Effector memory CD8-positive, alpha-beta T cell (primary cell): ENCODE data around the gene MORF4L1.

Source experiments
- ATAC-seq: fragments of 150-1000 bp; cut with Tn5 transposase; replicated peaks from 2 replicates; pipeline ENCODE4 v1.10.0; 2021; ENCODE audit warnings: mild to moderate bottlenecking, moderate library complexity
- DNase-seq, 3 experiments: peaks; one replicate each; pipeline ENCODE4 v3.0.0; 2021
- H3K27ac Mint-ChIP-seq, 2 donors: one replicate each; pipeline ENCODE4 v1.8.0; 2022; ENCODE audit warnings: mild to moderate bottlenecking in 2 of 2, mixed read lengths in 2 of 2, moderate library complexity in 2 of 2
- H3K27me3 Mint-ChIP-seq, 2 donors: one replicate each; pipeline ENCODE4 v1.8.0; 2022; ENCODE audit warnings: mixed read lengths in 2 of 2
- H3K36me3 Mint-ChIP-seq: one replicate; pipeline ENCODE4 v1.8.0; 2022; ENCODE audit warnings: mild to moderate bottlenecking, moderate library complexity, mixed read lengths; ENCODE audit not compliant: insufficient read depth
- H3K4me1 Mint-ChIP-seq, 2 donors: one replicate each; pipeline ENCODE4 v1.8.0; 2022; ENCODE audit warnings: low read depth in 2 of 2, mixed read lengths in 2 of 2
- H3K4me3 Mint-ChIP-seq, 2 donors: one replicate each; pipeline ENCODE4 v1.8.0; 2022; ENCODE audit warnings: mild to moderate bottlenecking in 2 of 2, mixed read lengths in 2 of 2, moderate library complexity in 2 of 2
- H3K9me3 Mint-ChIP-seq, 2 donors: one replicate each; pipeline ENCODE4 v1.8.0; 2022; ENCODE audit warnings: mixed read lengths in 2 of 2

The MORF4L1 gene

GRCh38 chr15:78943692-78944091 lies 71.0 kb downstream of the MORF4L1 start:
- no peaks in the 10 kb centered on the region for H3K9me3 Mint-ChIP-seq
- peak overlapping the region; percentile 81 to 93 for H3K4me3 Mint-ChIP-seq
- no peaks in the 10 kb centered on the region for H3K27me3 Mint-ChIP-seq
- H3K27ac Mint-ChIP-seq: peak overlapping the region; percentile 35 to 94
- H3K4me1 Mint-ChIP-seq: peaks cover 13 to 23% of the 10 kb centered on the region in 2 donors
- peaks cover 5% of the 10 kb centered on the region for H3K36me3 Mint-ChIP-seq
- DNase-seq (no peak), ATAC-seq (no peak)

GRCh38 chr15:78944202-78944625 lies 71.5 kb downstream of the MORF4L1 start:
- Mint-ChIP-seq H3K4me1 (peaks cover 9 to 20% of the 10 kb centered on the region in 2 donors), H3K27me3 (no peaks in the 10 kb centered on the region), H3K36me3 (peaks cover 3% of the 10 kb centered on the region), H3K4me3 (peak overlapping the region; percentile 81 to 93), H3K9me3 (no peaks in the 10 kb centered on the region), H3K27ac (peak overlapping the region; percentile 87 to 94)
- no peak for DNase-seq
- ATAC-seq: peak; percentile 11

- DNase-seq: peak; percentile 66 to 78 (median 72)
- peak within 1 kb of the TSS; percentile 81 to 93 for H3K4me3 Mint-ChIP-seq
- peak within 1 kb of the TSS; percentile 87 to 94 for H3K27ac Mint-ChIP-seq
- ATAC-seq: peak; percentile 91
- H3K36me3 Mint-ChIP-seq: no peaks in the 10 kb centered on the region
- no peaks in the 10 kb centered on the region for H3K27me3 Mint-ChIP-seq
- H3K4me1 Mint-ChIP-seq: peaks cover 6 to 16% of the 10 kb centered on the region in 2 donors
- no peaks in the 10 kb centered on the region for H3K9me3 Mint-ChIP-seq
Measured at GRCh38 chr15:78944669-78945407, 72.1 kb downstream of the MORF4L1 start, which contains the start of gene CTSH. Gene CTSH, minus strand, starts transcription at chr15:78945046. Its CDS starts 65 bp downstream, at chr15:78944981.

- Mint-ChIP-seq H3K36me3 (no peaks in the 10 kb centered on the region), H3K4me3 (peak overlapping the region; percentile 55 to 81), H3K9me3 (no peaks in the 10 kb centered on the region), H3K4me1 (peaks cover 12 to 19% of the 10 kb centered on the region in 2 donors), H3K27me3 (no peaks in the 10 kb centered on the region), H3K27ac (peak overlapping the region in 1 of 2 donors; percentile 36)
- DNase-seq (no peak), ATAC-seq (no peak)
Measured at GRCh38 chr15:78946493-78946892, 73.8 kb downstream of the MORF4L1 start.

GRCh38 chr15:78947506-78947905 lies 74.8 kb downstream of the MORF4L1 start:
- H3K27me3 Mint-ChIP-seq: no peaks in the 10 kb centered on the region
- no peak for ATAC-seq
- H3K4me3 Mint-ChIP-seq: no peak overlapping the region
- peaks cover 14 to 20% of the 10 kb centered on the region in 2 donors for H3K4me1 Mint-ChIP-seq
- H3K27ac Mint-ChIP-seq: no peak overlapping the region
- no peaks in the 10 kb centered on the region for H3K9me3 Mint-ChIP-seq
- no peak for DNase-seq
- H3K36me3 Mint-ChIP-seq: no peaks in the 10 kb centered on the region
